Gastrocnemius medialis (tissue), 4 donors: ENCODE results near the gene HPN. TPM values are rescaled to one million over a fixed set of nuclear protein-coding genes. Genes with fewer than 3 reads are reported as not detected.
A peak's percentile ranks its signal among the peaks of the same experiment; 100 is the strongest.

Experiments
- ATAC-seq, 2 donors: fragments of 150-250 bp; one replicate each; pipeline ENCODE4 v1.9.1; 2016
- DNase-seq, 2 donors: peaks; one replicate each; pipeline ENCODE4 v3.0.0-alpha.2; 2019
- H3K27ac ChIP-seq, 4 donors: fragments of 200-600 bp; sonication (generic); 1 replicate in 1 of 4; 2 replicates in 3 of 4; pipeline ENCODE4 v1.5.1; 2016 to 2018; ENCODE audit warnings: mild to moderate bottlenecking in 2 of 4, moderate library complexity in 1 of 4
- H3K27me3 ChIP-seq, 3 donors: fragments of 200-600 bp; sonication (generic) in 2 of 3; 1 replicate in 1 of 3; 2 replicates in 2 of 3; pipeline versions ENCODE4 v1.5.1 to v1.6.0; 2016 to 2019; ENCODE audit warnings: mild to moderate bottlenecking in 1 of 3, moderate library complexity in 1 of 3
- H3K36me3 ChIP-seq, 2 donors: fragments of 200-600 bp; sonication (generic) in 1 of 2; one replicate each; pipeline ENCODE4 v1.5.1; 2017 to 2018
- H3K4me1 ChIP-seq, 2 donors: fragments of 200-600 bp; sonication (generic) in 1 of 2; one replicate each; pipeline ENCODE4 v1.5.1; 2016 to 2017; ENCODE audit warnings: mild to moderate bottlenecking in 2 of 2
- H3K4me3 ChIP-seq, 4 donors: fragments of 200-600 bp; sonication (generic) in 3 of 4; 1 replicate in 1 of 4; 2 replicates in 3 of 4; pipeline ENCODE4 v1.5.1; 2016 to 2019; ENCODE audit warnings: mild to moderate bottlenecking in 2 of 4
- H3K9me3 ChIP-seq, 3 donors: fragments of 200-600 bp; sonication (generic) in 2 of 3; 1 replicate in 1 of 3; 2 replicates in 2 of 3; pipeline ENCODE4 v1.5.1; 2016 to 2019
- POLR2A ChIP-seq, 2 donors: fragments of 450-650 bp; IDR thresholded peaks; one replicate each; pipeline ENCODE4 v1.6.1; 2017; ENCODE audit warnings: antibody characterized with exemption in 2 of 2, mild to moderate bottlenecking in 2 of 2, moderate library complexity in 2 of 2
- in situ Hi-C, 4 donors: fragments of 200-750 bp; cut with MboI; loops; one replicate each; pipeline versions ENCODE4 v1.15.0 to v1.8.0; 2017; ENCODE audit warnings: low sequenced_read_pairs in 4 of 4
- intact Hi-C: fragments of 100-400 bp; cut with DNase I; formaldehyde crosslinking; loops from one replicate; pipeline ENCODE4 v1.15.1; 2023; ENCODE audit warnings: low total_unique reads
- total RNA-seq, 4 donors: library from RNA; depleted of rRNA; stranded (reverse); fragments of >200 nt; gene quantifications; one replicate each; pipeline versions ENCODE4 v1.1.0 to v1.2.3, GENCODE V29; 2016
- TF ChIP-seq, protein P1 (sequence below), 5 experiments: fragments of 450-650 bp in 3 of 5; fragments of 200-600 bp in 2 of 5; sonication (generic) in 2 of 5; IDR thresholded peaks in 4 of 5; conservative IDR thresholded peaks in 1 of 5; 1 replicate in 4 of 5; 2 replicates in 1 of 5; pipeline ENCODE4 v1.5.1; 2016 to 2019; ENCODE audit warnings: antibody characterized with exemption in 5 of 5, mild to moderate bottlenecking in 3 of 5, moderate library complexity in 3 of 5

HPN gene
- total RNA-seq, 4 donors from 2014 or later = 9.1 to 24.0 (median 17.1) TPM

DNA sequence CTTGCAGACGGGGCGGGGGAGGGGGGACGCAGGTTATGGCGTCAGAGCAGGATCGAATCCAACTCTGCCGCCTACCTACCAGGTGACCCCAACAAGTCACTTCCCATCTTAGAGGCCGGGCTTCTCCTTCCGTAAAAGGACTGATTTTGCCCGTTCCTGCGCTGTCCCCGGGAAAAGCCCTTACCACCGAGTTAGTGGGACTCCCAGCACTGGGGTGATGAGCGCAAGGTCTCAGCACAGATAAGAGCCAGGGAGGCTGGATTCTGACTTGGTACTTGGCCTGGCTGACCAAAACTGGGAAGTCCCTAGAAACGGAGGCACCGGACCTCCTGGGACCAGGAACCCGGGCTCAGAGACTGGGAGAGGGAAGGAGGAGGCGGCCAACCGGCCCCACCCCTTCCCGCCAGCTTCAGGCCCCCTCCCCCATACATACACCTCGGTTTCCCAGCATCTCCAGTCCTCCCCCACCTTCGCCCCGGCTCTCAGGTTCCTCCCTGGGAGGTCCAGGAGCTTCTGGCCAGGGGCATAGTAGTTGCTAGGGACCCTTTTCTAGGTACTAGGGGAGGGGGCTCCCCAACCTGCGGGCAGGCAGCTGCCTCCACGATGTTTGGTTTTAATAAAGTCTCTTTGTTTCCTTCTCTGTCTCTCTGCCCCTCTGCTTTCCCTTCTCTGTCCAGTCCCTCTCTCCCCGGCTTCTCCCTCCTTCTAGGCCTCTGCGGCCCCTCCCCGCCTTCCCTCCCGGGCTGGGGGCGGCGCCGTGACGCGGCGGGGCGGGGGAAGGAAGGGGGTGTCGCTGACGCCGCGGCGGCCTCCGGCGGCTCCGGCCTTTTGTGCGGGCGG is 41.8 kb upstream of the HPN start, which contains the start of gene GRAMD1A:
GRAMD1A (plus strand) TSS at position 826 of the 840 bp plus-strand sequence. CDS start 156 bp downstream, outside the sequence.
- DNase-seq (peak; percentile 76 to 86), ATAC-seq (peak; percentile 83)
- Histone ChIP-seq H3K27me3 (no peaks in the 10 kb centered on the region), H3K4me1 (peaks cover 29 to 38% of the 10 kb centered on the region in 2 donors), H3K27ac (peak within 1 kb of the TSS; percentile 91 to 99 (median 97)), H3K9me3 (no peaks in the 10 kb centered on the region), H3K36me3 (peaks cover 0 to 7% of the 10 kb centered on the region in 2 donors), H3K4me3 (peak within 1 kb of the TSS; percentile 67 to 84 (median 73))
- intact Hi-C loops (loop anchor here (1.0 kb wide), 2 partner anchors 28 to 140 kb away; no protein-coding TSS in a partner anchor), in situ Hi-C loops (loop anchor here in 1 of 4 donors (25.0 kb wide), 1 partner anchor 263 kb away; the partner anchor contains the start of gene USF2)
- TF ChIP-seq, protein P1, sequence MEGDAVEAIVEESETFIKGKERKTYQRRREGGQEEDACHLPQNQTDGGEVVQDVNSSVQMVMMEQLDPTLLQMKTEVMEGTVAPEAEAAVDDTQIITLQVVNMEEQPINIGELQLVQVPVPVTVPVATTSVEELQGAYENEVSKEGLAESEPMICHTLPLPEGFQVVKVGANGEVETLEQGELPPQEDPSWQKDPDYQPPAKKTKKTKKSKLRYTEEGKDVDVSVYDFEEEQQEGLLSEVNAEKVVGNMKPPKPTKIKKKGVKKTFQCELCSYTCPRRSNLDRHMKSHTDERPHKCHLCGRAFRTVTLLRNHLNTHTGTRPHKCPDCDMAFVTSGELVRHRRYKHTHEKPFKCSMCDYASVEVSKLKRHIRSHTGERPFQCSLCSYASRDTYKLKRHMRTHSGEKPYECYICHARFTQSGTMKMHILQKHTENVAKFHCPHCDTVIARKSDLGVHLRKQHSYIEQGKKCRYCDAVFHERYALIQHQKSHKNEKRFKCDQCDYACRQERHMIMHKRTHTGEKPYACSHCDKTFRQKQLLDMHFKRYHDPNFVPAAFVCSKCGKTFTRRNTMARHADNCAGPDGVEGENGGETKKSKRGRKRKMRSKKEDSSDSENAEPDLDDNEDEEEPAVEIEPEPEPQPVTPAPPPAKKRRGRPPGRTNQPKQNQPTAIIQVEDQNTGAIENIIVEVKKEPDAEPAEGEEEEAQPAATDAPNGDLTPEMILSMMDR (IDR thresholded peaks at IDR 0.05 in 4 of 5, conservative IDR thresholded peaks at IDR 0.05 in 1 of 5) = no peak
- TF ChIP-seq POLR2A (IDR thresholded peaks at IDR 0.05) = peak; percentile 6 to 79

DNA sequence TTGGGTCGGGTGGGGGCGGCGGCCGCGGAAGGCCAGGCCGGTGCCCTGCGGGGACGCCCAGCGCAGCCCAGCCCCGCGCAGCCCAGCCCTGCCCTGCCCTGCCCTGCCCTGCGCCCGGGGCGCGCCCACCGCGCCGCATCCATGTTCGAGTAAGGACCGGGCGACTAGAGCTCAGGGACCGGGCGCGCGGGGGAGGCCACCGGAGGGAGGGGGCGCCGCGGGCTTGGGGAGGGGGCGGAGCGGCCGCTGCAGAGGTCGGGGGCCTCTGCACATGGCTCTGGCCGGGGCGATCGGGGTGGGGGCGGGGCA is 41.2 kb upstream of the HPN start:
- H3K4me1 ChIP-seq = peaks cover 23 to 32% of the 10 kb centered on the region in 2 donors
- no peak for ATAC-seq

DNA sequence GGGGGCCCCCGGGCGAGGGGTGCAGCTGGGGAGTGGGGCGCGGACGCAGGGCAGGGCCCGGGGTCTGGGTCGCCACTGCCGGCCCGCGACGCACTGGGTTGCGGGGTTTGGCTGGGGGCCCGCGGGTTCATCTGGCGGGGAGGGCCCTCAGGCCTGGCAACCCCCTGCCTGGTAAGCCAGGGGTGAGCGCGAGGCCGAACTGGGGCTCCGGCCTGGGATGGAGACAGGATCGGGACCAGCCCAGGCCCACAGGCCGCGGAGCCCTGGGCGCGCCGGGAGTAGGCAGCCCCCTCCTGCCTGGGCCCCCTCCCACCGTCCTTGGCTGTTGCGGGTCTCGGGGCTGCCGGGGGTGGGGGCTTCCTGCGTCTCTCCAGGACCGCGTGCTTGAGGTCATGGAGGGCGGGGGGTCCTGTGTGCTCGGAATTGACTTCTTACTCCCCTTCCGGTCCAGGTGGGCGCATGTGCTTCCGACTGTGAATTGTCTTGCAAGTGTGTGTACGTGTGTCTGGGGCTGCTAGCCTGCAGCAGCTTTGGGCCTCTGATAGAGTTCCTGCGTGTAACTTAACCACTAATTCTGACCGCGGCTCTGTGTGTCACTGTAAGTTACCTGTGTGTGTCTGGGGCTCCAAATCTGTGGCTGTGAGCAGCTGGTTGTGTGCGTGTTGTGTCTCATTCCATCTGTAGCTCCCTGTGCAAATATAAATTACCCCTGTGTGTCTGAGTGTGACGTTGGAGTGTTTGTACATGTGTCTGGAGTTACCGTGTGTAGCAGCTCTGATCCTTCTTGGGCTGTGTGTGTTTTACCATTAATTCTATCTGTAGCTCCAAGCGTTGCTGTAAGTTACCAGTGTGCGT is 40.6 kb upstream of the HPN start:
- peak overlapping the region; percentile 67 to 84 (median 73) for H3K4me3 ChIP-seq
- H3K27me3 ChIP-seq = no peaks in the 10 kb centered on the region
- peak overlapping the region; percentile 91 to 99 (median 97) for H3K27ac ChIP-seq
- intact Hi-C loops (loop anchor here (1.0 kb wide), 2 partner anchors 26 to 138 kb away; no protein-coding TSS in a partner anchor), in situ Hi-C loops (no loop called here)
- ATAC-seq (peak in 1 of 2 donors; percentile 19), DNase-seq (no peak)
- peaks cover 0 to 7% of the 10 kb centered on the region in 2 donors for H3K36me3 ChIP-seq
- H3K4me1 ChIP-seq = peaks cover 23 to 26% of the 10 kb centered on the region in 2 donors
- H3K9me3 ChIP-seq = no peaks in the 10 kb centered on the region
- no peak for TF ChIP-seq POLR2A (IDR thresholded peaks at IDR 0.05)
- TF ChIP-seq, protein P1 (IDR thresholded peaks at IDR 0.05 in 4 of 5, conservative IDR thresholded peaks at IDR 0.05 in 1 of 5) = no peak

More for the DNA sequence above, 41.2 kb upstream of the HPN start:
- intact Hi-C loops (loop anchor here (1.0 kb wide), 2 partner anchors 27 to 139 kb away; no protein-coding TSS in a partner anchor), in situ Hi-C loops (no loop called here)
- Histone ChIP-seq H3K4me3 (peak overlapping the region; percentile 67 to 84 (median 73)), H3K27ac (peak overlapping the region; percentile 91 to 99 (median 97)), H3K27me3 (no peaks in the 10 kb centered on the region), H3K36me3 (peaks cover 0 to 7% of the 10 kb centered on the region in 2 donors), H3K9me3 (no peaks in the 10 kb centered on the region)
- DNase-seq = no peak
- TF ChIP-seq POLR2A (IDR thresholded peaks at IDR 0.05) = peak; percentile 81 to 86
- TF ChIP-seq, protein P1 (IDR thresholded peaks at IDR 0.05 in 4 of 5, conservative IDR thresholded peaks at IDR 0.05 in 1 of 5) = no peak

DNA sequence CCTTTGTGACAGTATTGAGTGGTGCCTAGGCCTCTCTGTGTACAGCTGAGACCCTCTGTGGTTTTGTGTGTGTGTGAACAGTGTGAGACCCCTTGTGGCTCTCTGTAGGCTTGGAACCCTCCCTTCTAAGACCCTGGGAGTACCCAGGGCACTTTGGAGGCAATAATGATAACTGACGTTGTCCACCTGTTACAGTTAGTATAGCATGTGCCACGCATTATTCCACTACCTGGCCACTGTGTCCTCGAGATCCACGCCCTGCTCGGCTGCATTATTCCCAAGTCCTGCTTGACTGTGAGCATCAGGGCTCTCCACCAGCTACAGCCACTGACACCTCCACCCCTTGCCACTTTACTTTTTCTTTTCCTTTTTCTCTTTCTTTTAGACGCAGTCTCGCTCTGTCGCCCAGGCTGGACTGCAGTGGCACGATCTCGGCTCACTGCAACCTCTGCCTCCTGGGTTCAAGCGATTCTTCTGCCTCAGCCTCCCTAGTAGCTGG is 39.4 kb upstream of the HPN start:
- Histone ChIP-seq H3K4me3 (peak overlapping the region in 1 of 4 donors; percentile 76), H3K36me3 (no peaks in the 10 kb centered on the region), H3K9me3 (no peaks in the 10 kb centered on the region), H3K27ac (peak overlapping the region; percentile 91 to 99 (median 97)), H3K4me1 (peaks cover 21 to 22% of the 10 kb centered on the region in 2 donors), H3K27me3 (no peaks in the 10 kb centered on the region)
- in situ Hi-C loops (no loop called here), intact Hi-C loops (no loop called here)
- TF ChIP-seq POLR2A (IDR thresholded peaks at IDR 0.05) = no peak
- TF ChIP-seq, protein P1 (IDR thresholded peaks at IDR 0.05 in 4 of 5, conservative IDR thresholded peaks at IDR 0.05 in 1 of 5) = no peak
- no peak for ATAC-seq
- DNase-seq = no peak
